Heart left ventricle (tissue), 16 donors: ENCODE measurements around the gene PPIF. TPM values are rescaled to one million over a fixed set of nuclear protein-coding genes. Genes with fewer than 3 reads are reported as not detected.

Experiments
- ATAC-seq, 4 donors: fragments of 200-7000 bp; cut with Tn5 transposase; one replicate each; pipeline ENCODE4 v1.9.1; 2020 to 2022; ENCODE audit warnings: moderate library complexity in 4 of 4, mild to moderate bottlenecking in 3 of 4, moderate number of reproducible peaks in 1 of 4
- DNase-seq, 5 donors: peaks; one replicate each; pipeline ENCODE4 v3.0.0-alpha.2; 2020
- H3K27ac ChIP-seq, 12 donors: fragments of 200-600 bp; sonication (generic) in 4 of 12; one replicate each; pipeline versions ENCODE4 v1.5.0 to v1.8.0; 2016 to 2022; ENCODE audit warnings: mild to moderate bottlenecking in 2 of 12
- H3K27me3 ChIP-seq, 9 donors: fragments of 200-600 bp; sonication (generic) in 2 of 9; one replicate each; pipeline versions ENCODE4 v1.5.1 to v1.8.0; 2016 to 2022; ENCODE audit warnings: mild to moderate bottlenecking in 3 of 9
- H3K36me3 ChIP-seq, 9 donors: fragments of 200-600 bp; sonication (generic) in 2 of 9; one replicate each; pipeline versions ENCODE4 v1.5.0 to v1.8.0; 2018 to 2022; ENCODE audit warnings: mild to moderate bottlenecking in 2 of 9
- H3K4me1 ChIP-seq, 12 donors: fragments of 200-600 bp; sonication (generic) in 4 of 12; one replicate each; pipeline versions ENCODE4 v1.5.0 to v1.8.0; 2016 to 2022; ENCODE audit warnings: mild to moderate bottlenecking in 3 of 12
- H3K4me3 ChIP-seq, 12 donors: fragments of 200-600 bp; sonication (generic) in 4 of 12; one replicate each; pipeline versions ENCODE4 v1.5.0 to v1.8.0; 2017 to 2022; ENCODE audit warnings: mild to moderate bottlenecking in 9 of 12, moderate library complexity in 4 of 12
- H3K9me3 ChIP-seq, 12 donors: fragments of 200-600 bp; sonication (generic) in 4 of 12; one replicate each; pipeline versions ENCODE4 v1.5.0 to v1.8.0; 2016 to 2022; ENCODE audit warnings: mild to moderate bottlenecking in 1 of 12
- CTCF ChIP-seq, 12 donors: fragments of 200-600 bp; sonication (generic) in 4 of 12; IDR thresholded peaks; one replicate each; pipeline versions ENCODE4 v1.5.0 to v1.8.0; 2018 to 2022; ENCODE audit warnings: antibody characterized with exemption in 12 of 12, mild to moderate bottlenecking in 5 of 12
- POLR2A ChIP-seq, 2 donors: fragments of 450-650 bp; IDR thresholded peaks; one replicate each; pipeline ENCODE4 v1.6.1; 2017; ENCODE audit warnings: antibody characterized with exemption in 2 of 2, mild to moderate bottlenecking in 2 of 2, moderate library complexity in 2 of 2
- WGBS, 4 donors: extraction: QIAGEN DNeasy Blood & Tissue Kit in 2 of 4; methylation state at CpG; one replicate each; pipeline versions ENCODE4 v1.1.5 to v1.1.7; 2013 to 2018; 5-methylcytosine and 5-hydroxymethylcytosine counted together
- intact Hi-C, 10 donors: fragments of 100-400 bp; cut with DNase I; formaldehyde crosslinking; loops; one replicate each; pipeline versions ENCODE4 v1.11.1 to v1.14.2; 2022
- polyA plus RNA-seq, 2 donors: library from polyadenylated mRNA; stranded (reverse); fragments of 200-250 nt; gene quantifications; one replicate each; pipeline ENCODE4 v1.2.3, GENCODE V29; 2013
- total RNA-seq, 9 donors: library from RNA; depleted of rRNA in 2 of 9; stranded (reverse); fragments of >200 nt in 2 of 9; fragmentation: NEBNext Ultra II Directional in 3 of 9; extraction: Animal tissue kit (Norgen Biotek cat#: 25700) in 3 of 9; gene quantifications; one replicate each; pipeline versions ENCODE4 v1.1.0 to v1.2.4, GENCODE V29; 2016 to 2023
- donor health status: ischemic (EF 13 %, LVEDD 7.1; RV severe dilation, severe dysfunction).
- donor health status: healthy with polysubstance abuse.
- donor health status: DM: no; HTN: yes; CAD: no.
- donor health status: DM: no; HTN: no; CAD: no.
- donor health status: ischemic (EF 25% LVEDD 6.9; RV normal size, moderate dysfunction).
- donor health status: ischemic (EF 25% LVEDD 5.7; RV mildly dilated, moderate dysfunction).
- donor health status: healthy.
- donor health status: DM: yes; HTN: yes; CAD: no.
- donor health status: ischemic (EF 35%, LVEDD 5.7; RV mildly dilated, moderate dysfunction).
- donor health status: nonischemic (EF 11% LVEDD 7.7; RV severe dilation, severe dysfunction).
- donor health status: DM: yes; HTN: yes; CAD: no.
- donor health status: PGD.
- donor health status: ischemic (EF 29% LVEDD 5.4; RV normal size, mild dysfunction).
- donor health status: nonischemic (EF 23%, LVEDD 6.1; RV moderate dilation, normal function).

Gene PPIF
- total and polyA plus RNA-seq, 11 donors = 82.8 to 193 (median 128) TPM

- Histone ChIP-seq H3K36me3 (peaks cover 0 to 17% (median 11%) of the 10 kb centered on the region in 9 donors), H3K4me1 (peaks cover 0 to 13% (median 0%) of the 10 kb centered on the region in 12 donors), H3K4me3 (no peak overlapping the region), H3K27ac (no peak overlapping the region), H3K9me3 (peaks cover 0 to 11% (median 0%) of the 10 kb centered on the region in 12 donors), H3K27me3 (no peaks in the 10 kb centered on the region)
- 93 to 96% (median 95%) methylated on average over 6 of the region's 6 CpGs for WGBS, 4 donors
- intact Hi-C loops = no loop called here
- DNase-seq (peak in 1 of 5 donors; percentile 20), ATAC-seq (no peak)
- no peak for TF ChIP-seq POLR2A (IDR thresholded peaks at IDR 0.05)
- TF ChIP-seq CTCF (IDR thresholded peaks at IDR 0.05) = no peak
These were observed 12.7 kb downstream of the PPIF start for GRCh38 chr10:79359816-79360498.

DNA sequence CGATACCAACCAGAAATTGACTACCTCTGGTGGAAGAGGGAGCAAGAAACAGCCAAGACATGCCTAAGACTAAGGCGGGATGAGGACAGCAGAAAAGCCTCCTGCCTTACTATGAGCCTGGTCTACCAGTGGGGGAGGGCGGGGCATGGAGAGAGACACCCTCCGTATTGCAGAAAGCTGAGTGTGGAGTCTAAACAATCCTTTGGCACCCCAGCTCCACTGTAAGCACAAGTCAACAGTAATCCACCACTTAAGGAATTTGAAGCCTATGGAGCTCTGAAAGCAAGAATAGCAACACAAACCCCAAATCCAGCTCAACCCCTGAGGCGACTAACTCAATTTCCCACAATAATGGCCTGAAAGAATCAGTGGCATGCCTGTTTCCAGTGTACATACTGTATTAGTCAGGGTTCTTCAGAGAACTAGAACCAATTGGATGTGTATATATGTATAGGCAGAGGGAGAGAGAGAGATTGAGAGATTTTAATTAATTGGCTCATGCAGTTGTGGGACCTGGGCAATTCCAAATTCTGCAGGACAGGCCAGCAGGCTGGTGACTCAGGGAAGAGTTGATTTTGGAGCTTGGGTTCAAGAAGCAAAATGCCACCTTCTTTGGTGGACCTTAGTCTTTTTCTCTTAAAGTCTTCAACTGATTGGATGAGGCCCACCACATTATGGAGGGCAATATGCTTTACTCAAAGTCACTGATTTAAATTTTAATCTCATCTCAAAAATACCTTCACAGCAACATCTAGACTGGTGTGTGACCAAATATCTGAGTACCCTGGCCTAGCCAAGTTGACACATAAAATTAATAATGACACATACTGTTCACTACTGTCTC lies 13.5 kb downstream of the PPIF start:
- ATAC-seq = no peak
- peaks cover 0 to 12% (median 4%) of the 10 kb centered on the region in 9 donors for H3K36me3 ChIP-seq
- WGBS, 4 donors = 90 to 96% (median 94%) methylated on average over 5 of the region's 5 CpGs
- peaks cover 0 to 7% (median 0%) of the 10 kb centered on the region in 12 donors for H3K4me1 ChIP-seq
- no peak overlapping the region for H3K27ac ChIP-seq
- intact Hi-C loops = no loop called here
- no peak overlapping the region for H3K4me3 ChIP-seq
- H3K9me3 ChIP-seq = peaks cover 0 to 11% (median 0%) of the 10 kb centered on the region in 12 donors
- H3K27me3 ChIP-seq = no peaks in the 10 kb centered on the region
- TF ChIP-seq CTCF (IDR thresholded peaks at IDR 0.05) = no peak
- DNase-seq = peak in 1 of 5 donors; percentile 10

GRCh38 chr10:79361726-79362397 lies 14.6 kb downstream of the PPIF start:
- Histone ChIP-seq H3K4me3 (no peak overlapping the region), H3K27me3 (no peaks in the 10 kb centered on the region), H3K4me1 (no peaks in the 10 kb centered on the region), H3K9me3 (peaks cover 0 to 11% (median 0%) of the 10 kb centered on the region in 12 donors), H3K27ac (no peak overlapping the region), H3K36me3 (peaks cover 0 to 3% (median 0%) of the 10 kb centered on the region in 9 donors)
- ATAC-seq (no peak), DNase-seq (no peak)
- intact Hi-C loops = no loop called here
- TF ChIP-seq POLR2A (IDR thresholded peaks at IDR 0.05) = no peak
- no peak for TF ChIP-seq CTCF (IDR thresholded peaks at IDR 0.05)
- WGBS, 4 donors = 83 to 91% (median 85%) methylated on average over 4 of the region's 4 CpGs
